HUES64 (cell line): ENCODE measurements around the gene RNF130.
"Not testable (repeated sequence)": the region's sequence is repeated elsewhere in the genome, so short reads cannot be mapped to it uniquely, and the experiment has no call there.

Experiments
- H3K27ac ChIP-seq: 2 replicates; pipeline ENCODE4 v1.7.0; 2013; ENCODE audit warnings: low read depth, low read length, inconsistent platforms
- H3K27me3 ChIP-seq: 2 replicates; pipeline ENCODE4 v1.6.1; 2013; ENCODE audit warnings: mild to moderate bottlenecking, low read length; ENCODE audit not compliant: insufficient read depth
- H3K36me3 ChIP-seq: 2 replicates; pipeline ENCODE4 v1.6.1; 2013; ENCODE audit warnings: mild to moderate bottlenecking, low read length; ENCODE audit not compliant: insufficient read depth
- H3K4me1 ChIP-seq: 2 replicates; pipeline ENCODE4 v1.6.1; 2013; ENCODE audit warnings: mild to moderate bottlenecking, low read length, moderate library complexity; ENCODE audit not compliant: insufficient read depth
- H3K4me3 ChIP-seq: 2 replicates; pipeline ENCODE4 v1.5.1; 2013; ENCODE audit warnings: mild to moderate bottlenecking, low read length, moderate library complexity
- H3K9ac ChIP-seq: 2 replicates; pipeline ENCODE4 v1.6.1; 2013; ENCODE audit warnings: mild to moderate bottlenecking, low read depth, low read length
- H3K9me3 ChIP-seq: 2 replicates; pipeline ENCODE4 v1.6.1; 2013; ENCODE audit warnings: low read depth, low read length; ENCODE audit not compliant: insufficient read depth
- WGBS: fragments of 150-250, 120-280 bp; methylation state at CpG from one replicate; pipeline ENCODE4 v1.1.7; 2013; ENCODE audit warnings: missing lambda C conversion rate; 5-methylcytosine and 5-hydroxymethylcytosine counted together

The RNF130 gene

DNA sequence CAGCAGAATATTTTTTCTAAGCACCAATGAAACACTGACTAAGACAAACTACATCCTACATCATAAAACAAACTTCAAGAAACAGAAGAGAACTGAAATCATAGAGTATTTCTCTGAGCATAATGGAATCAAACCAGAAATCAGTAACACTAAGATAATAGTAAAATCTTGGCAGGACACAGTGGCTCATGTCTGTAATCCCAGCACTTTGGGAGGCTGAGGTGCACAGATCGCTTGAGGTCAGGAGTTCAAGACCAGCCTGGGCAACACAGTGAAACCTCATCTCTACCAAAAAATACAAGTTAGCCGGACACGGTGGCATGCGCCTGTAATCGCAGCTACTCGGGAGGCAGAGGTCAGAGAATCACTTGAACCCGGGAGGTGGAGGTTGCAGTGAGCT is 63.1 kb downstream of the RNF130 start:
- Histone ChIP-seq H3K36me3 (peaks cover 31% of the 10 kb centered on the region), H3K4me1 (peaks cover 11% of the 10 kb centered on the region; the same call in 1 of the 2 replicates), H3K4me3 (no peak overlapping the region), H3K27me3 (no peaks in the 10 kb centered on the region), H3K27ac (no peak overlapping the region), H3K9ac (no peak overlapping the region), H3K9me3 (no peaks in the 10 kb centered on the region)
- WGBS, result 97% methylated on average over 7 of the region's 7 CpGs

DNA sequence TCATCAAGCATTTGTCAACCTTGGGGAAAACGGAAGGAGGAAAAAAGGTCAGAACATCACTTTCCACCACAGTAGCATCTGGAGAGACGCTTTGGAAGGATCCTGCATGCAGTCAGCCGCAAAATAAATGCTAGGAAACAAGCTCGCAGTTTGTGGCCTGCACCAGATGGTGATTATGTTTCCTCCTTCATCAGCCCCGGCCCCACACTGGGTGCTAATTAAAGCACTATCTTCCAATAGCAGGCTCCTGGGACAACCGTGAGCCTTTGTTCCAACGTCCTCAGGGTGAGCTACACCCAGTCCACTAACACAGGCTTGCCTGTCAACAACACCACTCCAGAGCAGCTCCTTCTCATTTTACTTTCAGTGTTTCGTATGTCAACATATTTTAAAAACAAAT is 64.0 kb downstream of the RNF130 start:
- Histone ChIP-seq H3K9me3 (no peaks in the 10 kb centered on the region), H3K4me1 (peaks cover 11% of the 10 kb centered on the region; the same call in 1 of the 2 replicates), H3K36me3 (peaks cover 24% of the 10 kb centered on the region), H3K4me3 (no peak overlapping the region), H3K9ac (no peak overlapping the region), H3K27ac (no peak overlapping the region), H3K27me3 (no peaks in the 10 kb centered on the region)
- WGBS, result 51% methylated on average over 7 of the region's 8 CpGs

DNA sequence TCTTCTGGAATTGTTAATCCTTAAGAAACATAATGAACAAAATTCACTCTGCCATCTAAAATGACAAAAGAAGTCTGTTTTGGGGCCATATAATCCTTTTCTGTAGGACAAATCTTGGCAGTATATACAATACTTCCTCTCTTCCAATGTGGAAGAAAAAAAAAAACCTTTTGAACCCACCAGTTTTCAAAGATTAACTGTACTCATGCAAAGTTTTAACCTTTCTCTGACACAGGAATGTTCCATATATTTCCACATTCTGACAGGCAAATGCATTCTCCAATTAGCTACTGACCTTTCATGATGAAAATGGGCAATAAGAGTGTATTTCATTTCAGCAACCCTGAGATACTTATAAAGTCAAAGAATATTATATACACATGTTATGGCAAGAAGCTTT is 65.4 kb downstream of the RNF130 start:
- peaks cover 11% of the 10 kb centered on the region; the same call in 1 of the 2 replicates for H3K4me1 ChIP-seq
- H3K4me3 ChIP-seq, result no peak overlapping the region
- H3K9ac ChIP-seq, result no peak overlapping the region
- no peaks in the 10 kb centered on the region for H3K9me3 ChIP-seq
- H3K36me3 ChIP-seq, result peaks cover 24% of the 10 kb centered on the region
- no peaks in the 10 kb centered on the region for H3K27me3 ChIP-seq
- no peak overlapping the region for H3K27ac ChIP-seq

DNA sequence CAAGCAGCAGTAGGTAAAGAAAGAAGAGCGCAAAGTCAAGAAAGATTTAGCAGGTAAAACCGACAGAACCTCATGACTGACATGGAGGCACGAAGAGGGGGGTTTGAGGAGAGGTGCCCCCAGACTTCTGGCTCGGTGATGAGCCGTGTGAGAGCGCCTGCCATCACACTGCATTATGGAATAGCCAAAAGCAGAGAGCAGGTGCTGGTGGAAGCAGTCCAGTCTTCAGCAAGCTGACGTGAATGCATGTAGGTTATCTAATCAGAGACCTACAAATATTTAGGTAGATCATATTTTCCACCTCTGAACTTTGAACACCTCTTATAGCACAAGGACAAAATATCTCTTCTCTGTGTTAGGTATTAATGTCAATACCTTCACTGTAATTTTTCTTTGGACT is 68.4 kb downstream of the RNF130 start:
- peaks cover 3% of the 10 kb centered on the region for H3K9me3 ChIP-seq
- H3K4me1 ChIP-seq, result peaks cover 9% of the 10 kb centered on the region; the same call in 1 of the 2 replicates
- H3K27ac ChIP-seq, result no peak overlapping the region
- WGBS, result 92% methylated on average over 7 of the region's 7 CpGs
- H3K9ac ChIP-seq, result no peak overlapping the region
- H3K4me3 ChIP-seq, result no peak overlapping the region
- H3K27me3 ChIP-seq, result no peaks in the 10 kb centered on the region
- H3K36me3 ChIP-seq, result peaks cover 19% of the 10 kb centered on the region

DNA sequence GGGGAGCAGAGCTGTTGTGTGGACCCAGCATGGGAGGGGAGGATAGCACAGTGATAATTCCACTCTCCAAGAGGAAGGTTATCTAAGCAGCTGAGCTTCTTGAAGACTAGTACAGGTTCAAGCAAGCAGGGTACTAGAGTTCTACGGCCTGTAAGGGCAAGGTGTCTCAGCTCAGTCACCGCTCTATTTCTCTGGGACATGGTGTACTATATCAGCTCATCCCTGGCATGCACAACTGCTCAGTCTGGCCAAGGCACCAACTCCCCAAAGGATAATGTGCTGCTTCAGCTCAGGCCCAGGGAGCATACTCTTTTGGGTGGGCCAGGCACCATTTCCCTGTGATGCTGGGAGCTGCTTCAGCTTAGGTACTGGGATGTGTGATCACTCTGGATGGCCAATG is 69.8 kb downstream of the RNF130 start:
- Histone ChIP-seq H3K27ac (no peak overlapping the region), H3K4me3 (no peak overlapping the region), H3K9me3 (peaks cover 3% of the 10 kb centered on the region), H3K9ac (no peak overlapping the region), H3K36me3 (peaks cover 19% of the 10 kb centered on the region), H3K4me1 (no peaks in the 10 kb centered on the region), H3K27me3 (no peaks in the 10 kb centered on the region)
- WGBS, result 71% methylated on average over 2 of the region's 2 CpGs

DNA sequence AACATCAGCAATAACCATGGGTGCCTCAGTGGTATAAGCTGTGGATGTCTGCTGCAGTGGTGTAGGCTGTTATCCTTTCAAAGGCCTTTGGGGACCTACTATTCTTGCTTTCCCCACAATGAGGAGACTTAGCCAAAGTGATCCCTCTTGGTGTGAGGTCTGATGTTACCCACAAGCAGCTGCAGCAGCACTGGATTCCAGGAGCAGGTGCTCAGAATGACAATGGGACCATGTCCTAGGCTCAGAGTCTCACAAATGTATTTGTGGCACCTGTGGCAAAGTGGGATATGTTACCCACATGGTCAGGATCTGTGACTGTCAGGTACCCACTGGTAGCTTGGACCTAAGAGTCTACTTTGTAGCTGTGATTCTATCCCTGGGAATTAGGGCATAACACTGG is 70.4 kb downstream of the RNF130 start:
- H3K27me3 ChIP-seq, result no peaks in the 10 kb centered on the region
- H3K4me1 ChIP-seq, result no peaks in the 10 kb centered on the region
- H3K27ac ChIP-seq, result no peak overlapping the region
- H3K9ac ChIP-seq, result no peak overlapping the region
- H3K9me3 ChIP-seq, result peaks cover 8% of the 10 kb centered on the region
- no peak overlapping the region for H3K4me3 ChIP-seq
- H3K36me3 ChIP-seq, result peaks cover 19% of the 10 kb centered on the region

DNA sequence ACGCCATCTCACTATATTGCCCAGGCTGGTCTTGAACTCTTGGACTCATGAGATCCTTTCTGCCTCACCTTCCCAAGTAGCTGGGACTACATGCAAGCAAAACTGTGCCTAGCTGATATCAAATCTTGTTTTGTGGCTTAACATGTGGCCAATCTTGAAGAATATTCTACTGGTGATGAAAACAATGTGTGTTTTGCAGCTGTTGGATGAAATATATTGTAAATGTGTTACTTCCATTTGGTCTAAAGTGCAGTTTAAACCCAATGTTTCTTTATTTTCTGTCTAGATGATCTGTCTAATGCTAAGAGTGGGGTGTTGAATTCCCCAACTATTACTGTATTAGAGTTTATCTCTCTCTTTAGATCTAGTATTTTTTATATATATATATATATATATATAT is 73.1 kb downstream of the RNF130 start:
- no peak overlapping the region for H3K9ac ChIP-seq
- H3K4me3 ChIP-seq, result no peak overlapping the region
- H3K36me3 ChIP-seq, result peaks cover 24% of the 10 kb centered on the region
- no peaks in the 10 kb centered on the region for H3K27me3 ChIP-seq
- no peak overlapping the region for H3K27ac ChIP-seq
- 92% methylated on average over 1 of the region's 1 CpG for WGBS
- H3K9me3 ChIP-seq, result peaks cover 18% of the 10 kb centered on the region
- no peaks in the 10 kb centered on the region for H3K4me1 ChIP-seq

DNA sequence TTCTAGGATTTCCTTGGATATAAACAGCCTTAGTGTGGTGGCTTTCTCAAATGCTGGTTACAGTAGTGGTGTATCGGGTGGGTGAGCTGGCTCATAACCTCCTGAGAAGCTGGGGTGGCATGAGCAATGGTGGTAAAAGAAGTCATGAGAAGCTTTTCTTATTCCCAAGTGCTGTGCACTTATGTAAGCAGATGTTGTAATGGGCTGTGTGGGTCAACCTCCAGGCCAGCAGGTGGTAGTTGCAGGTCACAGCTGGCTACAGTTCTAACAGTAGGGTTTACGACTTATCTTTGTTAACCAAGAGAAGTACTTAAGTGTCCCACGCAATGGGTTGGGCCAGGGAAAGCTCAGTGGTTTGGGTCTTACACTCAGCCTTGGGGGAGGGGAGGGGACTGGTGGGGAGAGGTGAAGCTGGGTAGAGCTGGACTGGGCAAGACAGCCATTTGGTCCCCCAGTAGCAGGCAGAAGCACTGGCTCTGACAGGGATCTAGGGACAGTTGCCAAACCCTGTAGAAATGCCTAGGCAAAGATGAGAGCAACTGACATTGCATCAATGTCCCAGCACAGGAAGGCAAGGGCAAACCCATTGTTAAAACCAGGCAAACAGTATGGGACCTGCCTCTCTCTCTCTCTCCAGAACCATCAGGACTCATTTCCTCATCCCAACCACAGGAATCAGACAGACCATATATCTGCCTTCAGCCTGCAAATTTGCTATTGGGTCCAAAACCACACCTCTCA is 76.8 kb downstream of the RNF130 start:
- Histone ChIP-seq H3K36me3 (peaks cover 5% of the 10 kb centered on the region; the same call in 1 of the 2 replicates), H3K9me3 (peaks cover 18% of the 10 kb centered on the region), H3K9ac (no peak overlapping the region), H3K4me1 (no peaks in the 10 kb centered on the region), H3K27me3 (no peaks in the 10 kb centered on the region), H3K27ac (no peak overlapping the region), H3K4me3 (no peak overlapping the region)
- 90% methylated on average over 3 of the region's 3 CpGs for WGBS

DNA sequence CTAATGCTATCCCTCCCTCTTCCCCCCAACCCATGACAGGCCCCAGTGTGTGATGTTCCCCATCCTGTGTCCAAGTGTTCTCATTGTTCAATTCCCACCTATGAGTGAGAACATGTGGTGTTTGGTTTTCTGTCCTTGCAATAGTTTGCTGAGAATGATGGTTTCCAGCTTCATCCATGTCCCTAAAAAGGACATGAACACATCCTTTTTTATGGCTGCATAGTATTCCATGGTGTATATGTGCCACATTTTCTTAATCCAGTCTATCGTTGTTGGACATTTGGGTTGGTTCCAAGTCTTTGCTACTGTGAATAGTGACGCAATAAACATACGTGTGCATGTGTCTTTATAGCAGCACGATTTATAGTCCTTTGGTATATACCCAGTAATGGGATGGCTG is 78.7 kb downstream of the RNF130 start:
- 98% methylated on average over 4 of the region's 4 CpGs for WGBS
- H3K4me3 ChIP-seq, H3K9ac ChIP-seq, H3K4me1 ChIP-seq, H3K27ac ChIP-seq, H3K36me3 ChIP-seq, H3K27me3 ChIP-seq: not testable (repeated sequence)
- H3K9me3 ChIP-seq, result peaks cover 15% of the 10 kb centered on the region; the same call in 1 of the 2 replicates

DNA sequence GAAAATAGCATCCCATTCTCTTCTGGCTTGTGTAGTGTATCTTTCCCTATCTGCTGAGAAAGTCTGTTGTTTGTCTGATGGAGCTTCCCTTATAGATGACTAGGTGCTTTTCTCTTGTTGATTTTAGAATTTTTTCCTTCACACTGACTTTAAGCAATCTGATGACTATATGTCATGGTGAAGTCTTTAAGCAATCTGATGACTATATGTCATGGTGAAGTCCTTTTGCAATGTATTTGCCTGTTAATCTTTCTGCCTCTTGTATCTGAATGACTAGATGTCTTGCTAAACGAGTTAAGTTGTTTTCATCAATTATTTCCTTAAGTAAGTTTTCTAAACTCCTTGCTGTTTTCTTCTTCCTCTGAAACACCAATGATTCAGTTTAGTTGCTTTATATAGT is 80.5 kb downstream of the RNF130 start:
- Histone ChIP-seq H3K27ac (no peak overlapping the region), H3K4me1 (no peaks in the 10 kb centered on the region; the same call in 1 of the 2 replicates), H3K9ac (no peak overlapping the region), H3K27me3 (no peaks in the 10 kb centered on the region), H3K9me3 (peaks cover 9% of the 10 kb centered on the region; the same call in 1 of the 2 replicates), H3K36me3 (peaks cover 5% of the 10 kb centered on the region; the same call in 1 of the 2 replicates), H3K4me3 (no peak overlapping the region)
- 100% methylated on average over 1 of the region's 1 CpG for whole genome bisulfite sequencing

DNA sequence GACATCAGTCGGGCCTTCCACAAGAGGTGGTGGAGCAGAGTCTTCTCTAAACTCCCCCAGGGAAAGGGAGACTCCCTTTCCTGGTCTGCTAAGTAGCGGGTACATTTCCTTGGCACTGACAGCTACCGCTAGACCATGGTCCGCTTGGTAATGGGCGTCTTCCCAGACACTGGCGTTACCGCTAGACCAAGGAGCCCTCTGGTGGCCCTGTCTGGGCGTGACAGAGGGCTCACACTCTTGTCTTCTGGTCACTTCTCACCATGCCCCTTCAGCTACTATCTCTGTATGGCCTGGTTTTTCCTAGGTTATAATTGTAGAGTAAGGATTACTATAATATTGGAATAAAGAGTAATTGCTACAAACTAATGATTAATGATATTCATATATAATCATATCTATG is 81.0 kb downstream of the RNF130 start:
- not testable (repeated sequence) for H3K27ac ChIP-seq, H3K9me3 ChIP-seq, H3K9ac ChIP-seq, H3K27me3 ChIP-seq, H3K4me3 ChIP-seq, H3K4me1 ChIP-seq, H3K36me3 ChIP-seq
- 94% methylated on average over 8 of the region's 8 CpGs for WGBS

DNA sequence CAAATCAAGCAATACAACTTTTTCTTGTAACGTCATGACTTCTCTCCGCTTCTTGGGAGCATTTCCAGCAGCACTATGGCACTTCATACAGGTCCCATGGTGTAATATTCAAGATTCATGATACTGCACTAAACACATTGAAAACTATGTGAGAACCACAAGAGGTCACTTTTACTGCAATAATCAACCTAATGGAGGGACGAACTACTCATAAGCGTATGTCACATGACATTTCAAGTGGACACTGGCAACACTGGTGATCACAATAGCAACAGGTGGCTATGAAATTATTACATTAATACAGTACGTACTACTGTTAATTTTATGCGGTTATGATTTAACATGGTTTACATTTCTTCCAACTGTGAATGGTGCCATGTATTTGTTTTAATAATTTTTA is 85.2 kb downstream of the RNF130 start:
- no peak overlapping the region for H3K4me3 ChIP-seq
- H3K27me3 ChIP-seq, result no peaks in the 10 kb centered on the region
- no peaks in the 10 kb centered on the region for H3K36me3 ChIP-seq
- no peak overlapping the region for H3K27ac ChIP-seq
- H3K9ac ChIP-seq, result no peak overlapping the region
- H3K9me3 ChIP-seq, result no peaks in the 10 kb centered on the region
- H3K4me1 ChIP-seq, result no peaks in the 10 kb centered on the region; the same call in 1 of the 2 replicates
- 94% methylated on average over 4 of the region's 6 CpGs for WGBS
